ENCODE measurements around the gene KRTAP10-11. TPM values are rescaled to one million over a fixed set of nuclear protein-coding genes. Genes with fewer than 3 reads are reported as not detected.

KRTAP10-11 gene
- total and polyA plus RNA-seq, 2 of the 8 experiments (the other 6 are each of a cell fraction or from before 2014, with no cell fraction given), result not detected

- no peak overlapping the region for H3K18ac ChIP-seq (ENCODE audit: extremely low read depth, low read length)
- ChIA-PET CTCF (ENCODE audit: partially characterized antibody) (no interaction called here), POLR2A (ENCODE audit: partially characterized antibody) (interaction anchor here (1.7 kb wide), 1 partner anchor 8 kb away, joined by 4 read pairs; no protein-coding TSS in a partner anchor)
- H3K27ac ChIP-seq (ENCODE audit: low read depth, low read length), result no peak overlapping the region
- H3K9ac ChIP-seq (replicated peaks in 1 of 4; ENCODE audit: extremely low read depth in 1 of 4, low read depth in 3 of 4, low read length in 3 of 4), result no peak overlapping the region
- no peaks in the 10 kb centered on the region for H3K36me3 ChIP-seq (ENCODE audit: control insufficient read depth in 2 of 4, insufficient read depth in 4 of 4, low read length in 3 of 4)
- H3K9me3 ChIP-seq (ENCODE audit: insufficient read depth in 2 of 2, low read depth in 1 of 2, low read length in 1 of 2), result peaks cover 19 to 24% of the 10 kb centered on the region in 2 experiments
- H3K27me3 ChIP-seq (replicated peaks in 1 of 4; ENCODE audit: control insufficient read depth in 3 of 4, extremely low read depth in 1 of 4, insufficient read depth in 3 of 4, low read length in 3 of 4), result no peaks in the 10 kb centered on the region
- FAIRE-seq (no peak), DNase-seq (ENCODE audit: low read depth in 1 of 2, low spot score in 2 of 2) (no peak)
- TF ChIP-seq BRCA1 (IDR thresholded peaks at IDR 0.05; ENCODE audit: low read depth, low read length), result no peak
- WGBS, 2 experiments (ENCODE audit: extremely low coverage in 1 of 2, insufficient coverage in 1 of 2, insufficient read length in 1 of 2, insufficient replicate concordance in 2 of 2, low coverage in 1 of 2, low lambda C conversion rate in 2 of 2, missing lambda C conversion rate in 1 of 2), result 87% methylated on average over 1 of the region's 1 CpG; no CpG with 5 or more reads in 1 of the 2 experiments
- H3K4me3 ChIP-seq (ENCODE audit: extremely low read depth in 1 of 4, insufficient read depth in 2 of 4, low read depth in 3 of 4, low read length in 4 of 4), result no peak overlapping the region
- H3K79me2 ChIP-seq (ENCODE audit: control insufficient read depth in 1 of 2, insufficient read depth in 2 of 2, low read length in 2 of 2), result no peaks in the 10 kb centered on the region; a peak in 1 of 4 replicates
- H4K20me1 ChIP-seq (replicated peaks in 1 of 2; ENCODE audit: control insufficient read depth in 1 of 2, insufficient read depth in 2 of 2, low read length in 2 of 2), result no peaks in the 10 kb centered on the region
- no peak overlapping the region for H3K14ac ChIP-seq (ENCODE audit: insufficient read length)
- H4K91ac ChIP-seq (replicated peaks; ENCODE audit: insufficient read length, low read length), result no peak overlapping the region
- H3K4me2 ChIP-seq (ENCODE audit: insufficient read depth in 1 of 2, low read depth in 2 of 2, low read length in 2 of 2), result no peak overlapping the region
- no peak overlapping the region for H2BK5ac ChIP-seq (ENCODE audit: low read depth, low read length)
- H2AK5ac ChIP-seq (ENCODE audit: low read depth, low read length), result no peak overlapping the region
- H3K4me1 ChIP-seq (replicated peaks in 1 of 4; ENCODE audit: control insufficient read depth in 3 of 4, insufficient read depth in 4 of 4, low read length in 3 of 4), result no peaks in the 10 kb centered on the region
- H2BK20ac ChIP-seq (ENCODE audit: low read length), result no peak overlapping the region
- H2BK15ac ChIP-seq (ENCODE audit: low read length), result no peak overlapping the region
- no peak overlapping the region for H4K8ac ChIP-seq (ENCODE audit: extremely low read depth, insufficient read depth, low read length)
- no peaks in the 10 kb centered on the region for H3K79me1 ChIP-seq (ENCODE audit: low read depth, low read length)
- no peak overlapping the region for H2BK120ac ChIP-seq (replicated peaks; ENCODE audit: low read depth, low read length)
- H3K56ac ChIP-seq (replicated peaks; ENCODE audit: insufficient read length, low read depth, low read length), result no peak overlapping the region
- no peak overlapping the region for H4K5ac ChIP-seq (ENCODE audit: insufficient read length, low read depth, low read length)
- H3K4ac ChIP-seq (replicated peaks; ENCODE audit: insufficient read length, low read depth, low read length), result no peak overlapping the region
- H2BK12ac ChIP-seq (ENCODE audit: low read depth, low read length), result no peak overlapping the region
- H3K23ac ChIP-seq (ENCODE audit: insufficient read length), result no peak overlapping the region
- H3K23me2 ChIP-seq (ENCODE audit: low read depth, low read length), result no peaks in the 10 kb centered on the region
- no peak overlapping the region for H2AFZ ChIP-seq (ENCODE audit: low read length)
Measured at GRCh38 chr21:44671911-44672310, 25.7 kb downstream of the KRTAP10-11 start.
